Mesenchymal stem cell (in vitro differentiated cells and primary cell): ENCODE measurements around the gene SIRPG.
"Not testable (repeated sequence)": the region's sequence is repeated elsewhere in the genome, so short reads cannot be mapped to it uniquely, and the experiment has no call there.

Experiments used
- DNase-seq: peaks from one replicate; pipeline ENCODE4 v3.0.0-alpha.2; 2013
- H2AFZ ChIP-seq: one replicate; pipeline ENCODE4 v1.6.1; 2013; ENCODE audit warnings: low read depth, mild to moderate bottlenecking, control low read depth, inconsistent platforms, low read length, moderate library complexity
- H2AK5ac ChIP-seq: 2 replicates; pipeline ENCODE4 v1.6.1; 2013; ENCODE audit warnings: low read length, moderate library complexity, mild to moderate bottlenecking, inconsistent platforms; ENCODE audit not compliant: severe bottlenecking
- H2BK120ac ChIP-seq: one replicate; pipeline ENCODE4 v1.6.1; 2013; ENCODE audit warnings: low read depth, mild to moderate bottlenecking, inconsistent platforms, low read length, moderate library complexity
- H2BK12ac ChIP-seq, 2 experiments: one replicate each; pipeline ENCODE4 v1.6.1; 2013; ENCODE audit warnings: inconsistent platforms in 2 of 2, low read length in 2 of 2, mild to moderate bottlenecking in 2 of 2, moderate library complexity in 2 of 2, control low read depth in 1 of 2
- H2BK15ac ChIP-seq: one replicate; pipeline ENCODE4 v1.6.1; 2013; ENCODE audit warnings: mild to moderate bottlenecking, low read depth, inconsistent platforms; ENCODE audit not compliant: poor library complexity, severe bottlenecking
- H2BK5ac ChIP-seq: 2 replicates; pipeline ENCODE4 v1.6.1; 2013; ENCODE audit warnings: low read depth, mild to moderate bottlenecking, low read length, control low read depth, inconsistent platforms; ENCODE audit not compliant: poor library complexity, severe bottlenecking
- H3K14ac ChIP-seq, 2 experiments: one replicate each; pipeline ENCODE4 v1.6.1; 2013; ENCODE audit warnings: inconsistent platforms in 2 of 2, low read length in 2 of 2, control low read depth in 1 of 2, mild to moderate bottlenecking in 1 of 2, moderate library complexity in 1 of 2
- H3K18ac ChIP-seq, 2 experiments: one replicate each; pipeline ENCODE4 v1.6.1; 2013; ENCODE audit warnings: inconsistent platforms in 2 of 2, low read length in 2 of 2, control low read depth in 1 of 2, low read depth in 1 of 2, mild to moderate bottlenecking in 1 of 2
- H3K23ac ChIP-seq, 2 experiments: one replicate each; pipeline ENCODE4 v1.6.1; 2013; ENCODE audit warnings: inconsistent platforms in 2 of 2, low read length in 2 of 2, mild to moderate bottlenecking in 2 of 2, moderate library complexity in 2 of 2, control low read depth in 1 of 2
- H3K27ac ChIP-seq: 2 replicates; pipeline ENCODE4 v1.5.1; 2013; ENCODE audit warnings: mild to moderate bottlenecking, moderate library complexity, low read length, control low read depth, inconsistent platforms; ENCODE audit not compliant: poor library complexity, severe bottlenecking
- H3K27me3 ChIP-seq, 2 experiments: 2 replicates each; pipeline versions ENCODE4 v1.6.1 to v1.7.0; 2013; ENCODE audit warnings: low read length in 2 of 2, mild to moderate bottlenecking in 2 of 2, moderate library complexity in 2 of 2, control low read depth in 1 of 2, inconsistent platforms in 1 of 2; ENCODE audit not compliant: control insufficient read depth in 1 of 2, insufficient read depth in 1 of 2
- H3K36me3 ChIP-seq, 2 experiments: 2 replicates each; pipeline versions ENCODE4 v1.6.1 to v1.7.0; 2013; ENCODE audit warnings: low read length in 2 of 2, control low read depth in 1 of 2, inconsistent platforms in 1 of 2, low read depth in 1 of 2, mild to moderate bottlenecking in 1 of 2; ENCODE audit not compliant: insufficient read depth in 2 of 2, control insufficient read depth in 1 of 2
- H3K4ac ChIP-seq, 2 experiments: one replicate each; pipeline ENCODE4 v1.6.1; 2013; ENCODE audit warnings: inconsistent platforms in 2 of 2, low read length in 2 of 2, mild to moderate bottlenecking in 2 of 2, moderate library complexity in 2 of 2, control low read depth in 1 of 2, low read depth in 1 of 2
- H3K4me1 ChIP-seq: 2 replicates; pipeline ENCODE4 v1.6.1; 2013; ENCODE audit warnings: low read depth, low read length, control low read depth; ENCODE audit not compliant: control insufficient read depth, insufficient read depth
- H3K4me2 ChIP-seq: 2 replicates; pipeline ENCODE4 v1.6.1; 2013; ENCODE audit warnings: low read length, mild to moderate bottlenecking, inconsistent platforms; ENCODE audit not compliant: poor library complexity, severe bottlenecking
- H3K4me3 ChIP-seq, 2 experiments: 2 replicates each; pipeline versions ENCODE4 v1.5.1 to v1.7.0; 2013; ENCODE audit warnings: low read length in 2 of 2, mild to moderate bottlenecking in 2 of 2, control low read depth in 1 of 2, low read depth in 1 of 2; ENCODE audit not compliant: insufficient read depth in 1 of 2
- H3K79me1 ChIP-seq: replicated peaks from 2 replicates; pipeline ENCODE4 v1.6.1; 2013; ENCODE audit warnings: mild to moderate bottlenecking, control low read depth, low read length, inconsistent platforms; ENCODE audit not compliant: poor library complexity, severe bottlenecking
- H3K9ac ChIP-seq: 2 replicates; pipeline ENCODE4 v1.7.0; 2013; ENCODE audit warnings: mild to moderate bottlenecking, low read length, moderate library complexity
- H3K9me3 ChIP-seq: 2 replicates; pipeline ENCODE4 v1.7.0; 2013; ENCODE audit warnings: mild to moderate bottlenecking, low read length; ENCODE audit not compliant: control insufficient read depth
- H4K8ac ChIP-seq: one replicate; pipeline ENCODE4 v1.6.1; 2013; ENCODE audit warnings: inconsistent platforms, mild to moderate bottlenecking, low read length, moderate library complexity
- H4K91ac ChIP-seq: one replicate; pipeline ENCODE4 v1.6.1; 2013; ENCODE audit warnings: mild to moderate bottlenecking, low read length, inconsistent platforms
- WGBS: methylation state at CpG from one replicate; pipeline ENCODE4 v1.1.7; 2013; ENCODE audit warnings: mixed read lengths; 5-methylcytosine and 5-hydroxymethylcytosine counted together

The SIRPG gene

DNA sequence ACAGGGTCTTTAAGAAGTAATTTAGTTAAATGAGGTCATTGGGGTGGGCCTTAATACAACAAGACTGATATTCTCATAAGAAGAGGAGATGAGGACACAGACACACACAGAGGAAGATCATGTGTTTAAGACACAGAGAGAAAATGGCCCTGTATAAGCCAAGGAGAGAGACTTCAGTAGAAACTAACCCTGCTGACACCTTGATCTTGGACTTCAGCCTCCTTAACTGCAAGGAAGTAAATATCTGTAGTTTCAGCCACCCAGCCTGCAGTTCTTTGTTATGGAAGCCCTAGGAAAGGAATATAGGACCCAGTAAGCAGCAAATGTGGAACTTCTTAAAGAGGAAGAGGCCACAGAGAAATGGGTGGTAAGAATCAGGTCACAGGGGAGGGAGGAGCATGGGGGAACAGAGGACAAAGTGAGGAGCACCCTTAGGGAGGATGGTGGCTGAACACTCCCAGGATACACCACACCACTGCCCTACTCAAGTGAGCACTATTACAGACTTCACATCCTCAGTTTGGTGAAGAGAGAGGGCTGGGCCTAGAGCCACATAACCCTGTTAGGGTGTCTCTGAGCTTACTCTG lies 38.5 kb downstream of the SIRPG start:
- H2BK120ac ChIP-seq, result no peak overlapping the region
- H3K27me3 ChIP-seq, result no peaks in the 10 kb centered on the region
- peaks cover 14% of the 10 kb centered on the region for H3K9me3 ChIP-seq
- H4K8ac ChIP-seq, result no peak overlapping the region
- H3K36me3 ChIP-seq, result no peaks in the 10 kb centered on the region
- no peak overlapping the region for H3K27ac ChIP-seq
- H3K4ac ChIP-seq, result no peak overlapping the region
- H3K79me1 ChIP-seq, result no peaks in the 10 kb centered on the region
- H3K4me3 ChIP-seq, result no peak overlapping the region
- no peak overlapping the region for H3K9ac ChIP-seq
- no peaks in the 10 kb centered on the region for H3K4me1 ChIP-seq
- no peak overlapping the region for H2AFZ ChIP-seq
- H3K14ac ChIP-seq, result no peak overlapping the region
- H3K23ac ChIP-seq, result no peak overlapping the region
- no peak overlapping the region for H4K91ac ChIP-seq
- H2BK5ac ChIP-seq, result no peak overlapping the region
- H2AK5ac ChIP-seq, result no peak overlapping the region
- no peak overlapping the region for H3K4me2 ChIP-seq
- H3K18ac ChIP-seq, result no peak overlapping the region
- no peak overlapping the region for H2BK12ac ChIP-seq
- DNase-seq, result no peak
- H2BK15ac ChIP-seq, result no peak overlapping the region

DNA sequence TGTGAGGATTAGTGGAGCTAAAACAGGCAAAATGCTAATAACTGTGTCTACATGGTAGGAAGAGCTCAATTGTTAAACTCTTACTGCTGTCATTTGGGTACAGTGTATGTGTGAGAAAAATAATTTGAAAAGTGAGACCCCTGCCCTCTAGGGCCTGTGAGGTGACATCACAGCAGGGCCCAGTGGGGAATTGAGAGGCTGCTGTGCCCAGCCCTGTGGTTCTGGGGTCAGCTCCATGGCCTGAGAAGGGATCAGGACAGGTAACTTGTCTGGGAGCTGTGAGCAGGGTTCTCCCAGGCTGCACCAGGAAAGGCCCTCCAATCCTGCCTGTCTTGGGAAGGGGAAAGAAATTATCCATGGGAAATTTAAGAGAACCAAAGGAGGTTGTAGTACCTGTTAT lies 39.1 kb downstream of the SIRPG start:
- Histone ChIP-seq H3K18ac (no peak overlapping the region), H3K23ac (no peak overlapping the region)
- no peak for DNase-seq

DNA sequence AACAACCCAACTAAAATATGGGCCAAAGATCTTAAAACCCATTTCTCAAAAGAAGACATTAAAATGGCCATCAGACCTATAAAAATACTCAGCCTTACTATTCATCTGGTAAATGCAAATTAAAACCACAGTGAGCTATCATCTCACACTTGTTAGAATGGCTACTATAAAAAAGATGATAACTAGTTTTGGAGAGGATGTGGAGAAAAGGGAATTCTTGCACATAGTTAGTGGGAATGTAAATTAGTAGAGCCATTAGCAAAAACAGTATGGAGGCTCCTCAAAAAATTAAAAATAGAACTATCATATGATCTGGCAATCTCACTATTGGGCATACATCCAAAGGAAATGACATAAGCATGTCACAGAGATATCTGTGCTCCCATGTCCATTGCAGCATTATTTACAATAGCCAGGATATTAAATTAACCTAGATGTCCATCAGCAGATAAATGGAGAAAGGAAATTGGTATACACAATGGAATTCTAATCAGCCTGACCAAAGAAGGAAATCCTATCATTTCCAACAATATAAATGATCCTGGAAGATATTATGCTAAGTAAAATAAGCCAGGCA lies 40.6 kb downstream of the SIRPG start:
- Histone ChIP-seq H4K8ac (no peak overlapping the region), H2BK120ac (no peak overlapping the region), H3K4me2 (no peak overlapping the region), H3K18ac (no peak overlapping the region), H3K4ac (no peak overlapping the region), H2BK5ac (no peak overlapping the region), H3K36me3 (no peaks in the 10 kb centered on the region), H3K79me1 (no peaks in the 10 kb centered on the region), H3K9me3 (peaks cover 14% of the 10 kb centered on the region), H3K27me3 (peaks cover 0 to 4% of the 10 kb centered on the region in 2 experiments), H2BK12ac (no peak overlapping the region), H3K9ac (no peak overlapping the region), H4K91ac (no peak overlapping the region), H3K23ac (no peak overlapping the region), H2AK5ac (no peak overlapping the region), H3K27ac (no peak overlapping the region), H2AFZ (no peak overlapping the region), H2BK15ac (no peak overlapping the region), H3K4me1 (no peaks in the 10 kb centered on the region), H3K14ac (no peak overlapping the region), H3K4me3 (no peak overlapping the region)
- DNase-seq, result no peak

More for the DNA sequence above, 39.1 kb downstream of the SIRPG start:
- Histone ChIP-seq H3K4me2 (no peak overlapping the region), H2BK15ac (no peak overlapping the region), H2AFZ (no peak overlapping the region), H4K8ac (no peak overlapping the region), H3K27me3 (peaks cover 0 to 4% of the 10 kb centered on the region in 2 experiments), H3K9ac (no peak overlapping the region), H3K4ac (no peak overlapping the region), H4K91ac (no peak overlapping the region), H3K27ac (no peak overlapping the region), H2BK120ac (no peak overlapping the region), H3K9me3 (peaks cover 14% of the 10 kb centered on the region), H2BK5ac (no peak overlapping the region), H3K79me1 (no peaks in the 10 kb centered on the region), H3K36me3 (no peaks in the 10 kb centered on the region), H2AK5ac (no peak overlapping the region), H3K4me1 (no peaks in the 10 kb centered on the region), H2BK12ac (no peak overlapping the region), H3K4me3 (no peak overlapping the region), H3K14ac (no peak overlapping the region)

DNA sequence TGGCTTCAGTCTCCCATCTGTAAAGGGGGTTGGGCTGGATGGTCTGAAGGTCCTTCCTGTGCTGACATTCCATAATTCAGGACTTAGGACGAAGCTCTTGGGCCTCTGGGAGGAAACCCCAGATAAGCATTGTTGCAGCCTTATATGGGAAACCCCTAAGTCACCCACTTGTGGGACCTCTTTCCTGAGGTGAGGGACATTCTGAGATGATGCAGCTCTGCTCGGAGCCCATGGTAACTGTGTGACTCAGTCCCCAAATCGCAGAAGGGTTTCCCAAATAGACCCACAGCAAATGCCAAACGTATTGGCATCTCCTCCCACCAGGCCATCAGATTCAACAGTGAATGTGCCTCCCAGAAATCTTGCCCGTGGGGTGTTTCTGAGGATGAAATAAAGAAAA lies 47.2 kb downstream of the SIRPG start:
- H3K4ac ChIP-seq, H2BK5ac ChIP-seq, H2BK120ac ChIP-seq, H3K36me3 ChIP-seq, H3K27me3 ChIP-seq, H3K4me2 ChIP-seq, H3K79me1 ChIP-seq, H2AFZ ChIP-seq, H3K9ac ChIP-seq, H4K8ac ChIP-seq, H3K4me1 ChIP-seq, DNase-seq, H3K9me3 ChIP-seq, H3K18ac ChIP-seq, H2BK15ac ChIP-seq, H3K27ac ChIP-seq, H3K4me3 ChIP-seq, H2BK12ac ChIP-seq, H2AK5ac ChIP-seq, H3K23ac ChIP-seq, H3K14ac ChIP-seq, H4K91ac ChIP-seq: not testable (repeated sequence)
- 51% methylated on average over 3 of the region's 5 CpGs for WGBS
